GM21381 (cell line): ENCODE results near the gene DCTD.

ENCODE experiments used
- ATAC-seq: cut with Tn5 transposase; IDR thresholded peaks from one replicate; pipeline ENCODE4 v1.9.1; 2021; ENCODE audit warnings: mild to moderate bottlenecking, moderate library complexity; ENCODE audit not compliant: unreplicated experiment

DCTD gene

GRCh38 chr4:182874304-182874751 is 42.9 kb downstream of the DCTD start:
- no peak for ATAC-seq

DNA sequence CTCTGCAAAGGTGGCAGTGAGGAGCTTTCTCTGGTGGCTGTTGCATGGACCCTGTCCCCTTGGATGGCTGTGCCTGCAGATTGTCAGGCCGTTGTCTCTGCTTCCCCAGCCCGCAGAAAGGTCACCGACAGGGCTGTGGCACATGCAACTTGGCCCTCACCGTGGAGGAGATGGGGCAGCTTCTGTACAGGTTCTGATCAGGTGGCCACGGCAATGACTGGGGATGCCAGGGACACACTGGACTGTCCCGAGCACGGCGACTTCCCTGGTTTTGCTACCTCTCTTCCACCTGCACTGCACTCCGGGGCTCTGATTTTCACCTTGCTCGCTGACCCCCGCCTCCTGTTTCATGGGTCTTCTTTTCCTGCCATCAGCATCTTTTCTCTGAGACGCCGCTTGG is 43.5 kb downstream of the DCTD start:
- no peak for ATAC-seq

DNA sequence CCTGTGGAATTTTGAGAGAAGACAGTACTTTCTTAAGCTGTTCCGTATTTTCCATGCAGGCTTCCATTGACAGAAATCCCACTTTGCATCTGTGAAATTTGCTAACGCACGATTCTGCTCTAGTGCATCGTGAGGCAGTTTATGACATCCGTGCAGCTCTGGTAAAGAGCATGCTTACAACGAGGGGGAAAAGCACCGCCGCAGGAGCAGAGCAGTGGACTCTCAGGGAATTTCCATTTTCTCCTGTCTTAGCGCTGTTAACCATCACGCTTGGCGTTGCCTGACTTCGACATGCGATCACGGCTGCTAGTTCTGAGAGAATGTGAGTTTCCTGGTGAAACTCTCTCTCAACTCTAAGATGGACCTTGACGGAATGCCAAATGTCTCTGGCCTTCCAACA is 43.9 kb downstream of the DCTD start:
- ATAC-seq = no peak

DNA sequence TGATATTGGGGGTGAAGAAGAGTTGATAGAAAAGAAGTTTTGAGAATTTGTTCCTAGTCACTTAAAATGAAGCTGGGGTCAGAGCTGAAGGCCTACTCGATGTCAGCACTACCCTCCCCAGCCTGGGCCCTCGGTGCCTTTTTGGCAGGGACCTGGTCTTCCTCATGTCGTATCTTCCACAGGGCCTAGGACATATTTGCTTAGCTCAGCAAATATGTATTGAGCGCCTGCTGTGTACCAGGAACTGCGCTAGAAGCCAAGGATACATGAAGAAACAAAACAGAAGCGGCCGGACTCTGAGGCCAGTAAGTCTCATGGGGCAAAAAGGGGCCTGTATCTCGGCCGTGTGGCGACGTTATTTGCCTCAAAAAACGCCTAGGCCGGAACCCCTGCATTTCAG is 44.3 kb downstream of the DCTD start:
- ATAC-seq = no peak

- no peak for ATAC-seq
Observed at GRCh38 chr4:182871616-182872015, 45.6 kb downstream of the DCTD start.

DNA sequence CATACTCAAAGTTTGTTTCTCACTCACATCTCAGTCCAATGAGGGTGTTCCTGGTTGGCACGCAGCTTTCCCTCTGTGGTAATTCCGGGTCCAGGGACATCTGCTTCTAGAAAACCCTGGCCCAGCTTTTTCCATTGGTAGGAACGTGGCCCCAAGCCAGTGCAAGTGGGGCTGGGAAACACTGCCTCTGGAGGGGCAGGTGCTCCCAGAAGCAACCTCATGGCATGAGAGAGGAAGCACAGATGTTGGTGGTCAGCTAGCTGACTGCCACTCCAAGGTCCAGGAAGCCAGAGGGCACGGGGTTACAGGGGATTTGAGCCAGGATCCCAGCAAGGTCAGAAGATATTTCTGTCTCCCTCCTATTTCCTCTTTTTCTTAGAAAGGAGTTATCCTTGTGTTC is 47.5 kb downstream of the DCTD start:
- ATAC-seq = no peak

GRCh38 chr4:182866746-182867145 is 50.4 kb downstream of the DCTD start:
- no peak for ATAC-seq

DNA sequence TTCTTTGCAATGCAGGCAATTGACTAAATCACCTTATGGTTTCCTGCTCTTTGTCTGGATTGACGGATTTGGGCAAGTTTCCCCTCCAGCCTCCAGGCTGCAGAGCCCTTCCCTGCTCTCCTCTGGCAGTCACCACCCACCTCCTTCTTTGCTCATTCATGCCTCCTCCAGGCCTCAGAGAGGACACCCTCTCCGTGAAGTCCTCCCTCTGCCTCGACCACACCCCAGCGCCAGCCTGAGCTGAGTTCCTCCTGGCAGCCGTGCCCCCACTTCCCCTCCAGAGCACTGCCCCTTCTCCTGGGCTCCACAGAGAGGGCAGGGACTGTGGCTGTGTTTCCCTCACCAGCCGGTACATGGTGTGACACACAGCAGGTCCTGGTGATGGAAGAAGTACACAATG is 53.7 kb downstream of the DCTD start:
- ATAC-seq = no peak

- no peak for ATAC-seq
Observed at GRCh38 chr4:182862921-182863320, 54.3 kb downstream of the DCTD start.

DNA sequence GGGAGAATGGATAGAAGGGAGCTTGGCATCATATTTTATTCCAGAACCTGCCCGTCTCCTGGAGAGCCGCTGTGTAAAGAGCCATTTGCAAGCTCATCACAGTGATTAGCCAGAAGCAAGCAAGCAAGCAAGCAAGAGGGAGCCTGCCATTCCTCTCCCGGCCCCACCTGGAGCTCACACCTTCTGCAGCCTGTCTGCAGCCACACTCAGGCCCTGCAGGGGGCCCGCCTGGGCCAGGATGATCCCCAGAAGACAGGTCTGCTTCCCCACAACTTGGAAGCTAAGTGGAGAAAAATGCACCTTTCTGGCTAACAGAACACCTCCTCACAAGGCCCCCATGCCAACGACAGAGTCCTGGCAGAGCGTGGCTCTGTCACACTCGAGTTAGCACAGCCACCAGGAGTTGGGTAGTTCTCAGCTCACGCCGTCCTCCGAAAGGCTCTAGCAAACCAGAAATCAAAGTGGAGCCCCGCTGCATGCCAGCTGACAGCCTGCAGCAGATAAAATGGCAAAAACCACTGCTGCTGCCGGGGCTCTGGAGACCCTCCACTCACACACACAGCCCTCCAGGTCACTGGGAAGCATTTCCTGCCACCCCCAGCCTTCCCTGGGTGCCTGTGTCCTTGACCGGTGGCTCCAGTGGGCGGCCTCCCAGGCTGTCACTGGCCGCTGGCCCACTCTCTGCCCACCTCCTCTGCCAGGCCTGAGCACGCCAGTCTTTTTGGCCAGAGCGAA is 54.9 kb downstream of the DCTD start:
- ATAC-seq = no peak

DNA sequence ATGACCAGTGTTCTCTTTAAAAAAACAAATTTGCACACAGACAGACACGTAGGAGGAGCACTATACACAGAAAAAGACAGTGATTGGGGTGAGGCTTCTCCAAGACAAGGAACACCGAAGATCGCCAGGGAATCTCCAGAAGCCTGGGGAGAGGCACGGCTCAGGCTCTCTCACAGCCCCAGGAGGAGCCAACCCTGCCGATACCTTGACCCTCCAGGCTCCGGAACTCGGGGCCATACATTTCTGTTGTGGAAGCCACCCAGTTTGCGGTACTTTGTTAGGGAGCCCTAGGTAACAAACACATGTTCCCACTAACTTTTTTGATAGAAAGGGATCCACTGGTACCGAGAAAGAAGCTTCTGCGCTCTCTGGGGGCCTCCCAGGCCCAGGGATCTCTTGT is 55.8 kb downstream of the DCTD start:
- no peak for ATAC-seq

- ATAC-seq = no peak
Observed at GRCh38 chr4:182859730-182860129, 57.5 kb downstream of the DCTD start.

GRCh38 chr4:182858711-182859110 is 58.5 kb downstream of the DCTD start:
- no peak for ATAC-seq

- ATAC-seq = no peak
Observed at GRCh38 chr4:182856862-182857261, 60.3 kb downstream of the DCTD start.

DNA sequence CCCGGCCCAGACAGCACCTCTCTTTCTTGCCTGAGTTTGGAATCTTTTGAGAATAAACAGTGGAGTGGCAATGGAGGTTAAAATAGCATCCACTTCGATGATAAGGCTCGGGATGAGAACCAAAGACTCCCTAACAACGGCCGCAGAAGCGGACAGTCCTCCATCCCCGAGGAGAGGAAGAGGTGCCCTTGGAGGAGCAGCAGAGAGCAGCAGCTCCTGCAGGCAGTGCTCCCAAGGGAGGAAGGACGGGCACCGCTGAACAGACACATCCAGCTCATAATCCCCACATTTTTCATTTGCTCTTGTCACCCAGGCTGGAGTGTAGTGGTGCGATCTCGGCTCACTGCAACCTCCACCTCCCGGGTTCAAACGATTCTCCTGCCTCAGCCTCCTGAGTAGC is 61.3 kb downstream of the DCTD start:
- ATAC-seq = no peak

DNA sequence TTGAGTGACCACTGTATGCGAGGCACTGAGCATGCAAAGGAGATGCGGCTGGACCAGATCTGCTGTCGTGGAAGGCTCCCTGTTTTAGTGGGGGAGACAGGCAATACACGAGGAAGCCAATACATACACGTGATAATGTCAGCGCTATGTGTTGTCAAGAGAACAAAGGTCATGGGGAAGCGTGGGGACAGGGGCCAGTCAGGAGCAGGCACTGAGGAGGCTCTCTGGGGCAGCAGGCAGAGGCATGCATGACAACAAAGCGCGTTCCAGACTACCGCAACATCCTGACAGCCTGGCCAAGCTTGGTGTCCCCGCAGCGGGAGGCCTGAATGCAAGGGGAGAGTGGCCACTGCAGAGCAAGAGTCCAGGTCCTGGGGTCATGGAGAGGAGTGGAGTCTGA is 61.9 kb downstream of the DCTD start:
- ATAC-seq = no peak

DNA sequence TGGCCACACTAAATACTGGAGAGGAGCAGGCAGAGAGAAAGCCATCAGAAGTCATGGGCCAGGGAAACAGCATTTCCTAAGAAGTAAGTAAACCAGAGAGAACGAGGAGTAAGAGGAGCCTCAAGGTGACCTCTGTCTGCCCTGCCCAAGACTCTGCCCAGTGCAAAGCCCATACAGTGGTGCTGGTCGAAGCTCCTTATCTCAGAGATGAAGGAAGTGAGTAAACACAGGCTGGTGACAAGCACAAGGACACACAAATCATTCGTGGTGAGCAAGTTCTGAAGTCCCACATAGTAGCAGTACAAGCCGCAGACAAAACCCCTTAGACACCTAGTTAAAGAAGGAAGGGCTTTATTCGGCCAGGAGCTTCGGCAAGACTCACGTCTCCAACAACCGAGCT is 62.7 kb downstream of the DCTD start:
- no peak for ATAC-seq

- ATAC-seq = no peak
Observed at GRCh38 chr4:182853731-182854330, 63.4 kb downstream of the DCTD start.

GRCh38 chr4:182848685-182849084 is 68.5 kb downstream of the DCTD start:
- no peak for ATAC-seq

- no peak for ATAC-seq
Observed at GRCh38 chr4:182847576-182848450, 69.4 kb downstream of the DCTD start.

DNA sequence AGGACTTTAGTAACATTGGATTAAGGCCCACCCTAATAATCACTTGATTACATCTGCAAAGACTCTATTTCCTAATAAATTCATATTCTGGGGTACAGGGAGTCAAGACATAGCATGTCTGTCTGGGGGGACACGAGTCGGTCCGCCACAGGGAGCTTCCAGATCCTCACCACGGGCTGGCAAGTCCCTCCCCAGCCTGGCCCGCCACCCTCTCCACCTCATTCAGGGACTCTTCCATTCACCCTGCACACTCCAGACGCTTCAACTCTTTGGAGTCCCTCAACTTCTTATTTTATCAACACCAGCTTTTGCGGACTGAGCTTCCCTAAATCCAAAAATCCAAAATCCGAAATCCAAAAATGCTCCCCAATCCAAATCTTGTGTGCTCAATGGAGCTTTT is 71.2 kb downstream of the DCTD start:
- ATAC-seq = no peak

DNA sequence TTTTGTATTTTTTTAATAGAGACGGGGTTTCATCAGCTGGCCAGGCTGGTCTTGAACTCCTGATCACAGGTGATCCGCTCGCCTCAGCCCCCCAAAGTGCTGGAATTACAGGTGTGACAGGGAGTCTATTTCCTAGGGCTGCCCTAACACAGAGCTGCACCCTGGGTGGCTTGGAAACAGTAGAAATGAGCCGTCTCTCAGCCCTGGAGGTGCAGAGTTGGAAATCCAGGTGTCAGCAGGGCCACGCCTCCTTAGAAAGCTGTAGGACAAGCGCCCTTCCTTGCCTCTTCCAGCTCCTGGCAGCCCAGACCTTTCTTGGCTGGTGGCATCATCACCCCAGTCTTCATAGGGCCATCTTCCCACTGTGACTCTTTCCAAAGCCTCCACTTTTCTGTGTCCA is 71.6 kb downstream of the DCTD start:
- no peak for ATAC-seq
